ENCODE results near the gene PGM2.
"Not testable (repeated sequence)": the region's sequence is repeated elsewhere in the genome, so short reads cannot be mapped to it uniquely, and the experiment has no call there.

PGM2 gene

GRCh38 chr4:37826295-37827029, at the start of gene PGM2:
Gene PGM2, plus strand, starts transcription at chr4:37826686. Its CDS starts 47 bp downstream, at chr4:37826733.
- peak; percentile 92 for DNase-seq

DNA sequence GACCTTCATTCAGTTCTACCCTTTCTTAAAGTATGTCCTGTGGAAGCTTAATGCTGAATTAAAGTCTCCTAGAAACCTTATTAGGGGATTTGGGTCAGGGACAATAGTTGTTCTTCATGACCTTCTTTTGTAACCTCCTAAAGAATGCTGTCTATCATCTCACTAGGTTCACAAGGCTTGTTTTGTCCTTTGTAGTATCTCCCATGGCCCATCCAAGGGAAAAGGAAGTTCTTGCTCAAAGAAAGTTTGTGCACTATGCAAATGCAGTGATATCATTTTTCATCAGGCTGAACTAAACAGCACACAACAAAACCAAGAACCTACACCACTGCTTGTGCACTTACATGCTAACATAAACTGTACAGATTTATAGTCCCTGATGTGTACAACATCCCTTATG, 46.6 kb upstream of the PGM2 start:
- no peak for DNase-seq

DNA sequence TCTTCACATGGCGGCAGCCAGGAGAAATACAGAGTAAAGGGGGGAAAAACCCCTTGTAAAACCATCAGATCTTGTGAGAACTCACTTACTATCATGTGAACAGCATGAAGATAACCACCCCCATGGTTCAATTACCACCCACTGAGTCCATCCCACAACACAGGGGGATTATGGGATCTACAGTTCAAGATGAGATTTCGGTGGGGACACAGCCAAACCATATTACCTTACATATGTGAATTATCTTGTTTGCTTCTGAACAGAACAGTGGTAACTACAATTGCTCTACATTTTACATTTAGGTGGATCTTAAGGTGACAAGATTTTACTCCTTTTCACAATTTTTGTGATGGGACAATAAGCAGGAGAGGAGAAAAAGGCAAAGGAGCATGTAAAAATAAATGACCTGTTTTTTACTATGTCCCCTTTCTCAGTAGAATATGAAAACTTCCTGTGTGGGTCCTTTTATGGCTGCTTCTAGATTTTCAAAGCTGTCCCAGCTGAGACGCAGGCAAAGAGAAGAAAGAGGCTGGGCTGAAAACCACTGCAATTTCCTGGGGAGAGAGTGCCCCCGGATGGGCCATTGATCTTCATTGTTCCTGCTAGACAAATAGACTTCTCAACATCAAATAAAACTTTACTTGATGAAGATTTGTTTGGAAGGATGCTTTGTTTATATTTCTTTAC, 45.9 kb upstream of the PGM2 start:
- peak; percentile 33 for DNase-seq

DNA sequence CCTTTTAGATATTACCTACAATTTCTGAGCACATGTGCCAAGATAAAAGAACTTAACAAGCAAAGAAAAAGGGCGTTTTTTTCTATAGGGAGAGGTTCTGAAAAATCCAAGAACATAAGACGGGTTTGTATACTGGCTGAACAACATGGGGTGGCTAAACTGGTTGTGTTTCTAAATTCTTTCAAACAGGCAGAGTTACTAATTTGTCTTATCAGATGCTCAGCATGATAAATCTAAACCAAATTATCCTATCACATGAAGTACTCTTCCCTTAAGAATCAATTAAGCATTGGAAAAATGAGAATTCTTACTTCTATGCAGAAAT, 45.4 kb upstream of the PGM2 start:
- DNase-seq, result no peak

GRCh38 chr4:37786267-37786666, 40.2 kb upstream of the PGM2 start:
- DNase-seq, result not testable (repeated sequence)

DNA sequence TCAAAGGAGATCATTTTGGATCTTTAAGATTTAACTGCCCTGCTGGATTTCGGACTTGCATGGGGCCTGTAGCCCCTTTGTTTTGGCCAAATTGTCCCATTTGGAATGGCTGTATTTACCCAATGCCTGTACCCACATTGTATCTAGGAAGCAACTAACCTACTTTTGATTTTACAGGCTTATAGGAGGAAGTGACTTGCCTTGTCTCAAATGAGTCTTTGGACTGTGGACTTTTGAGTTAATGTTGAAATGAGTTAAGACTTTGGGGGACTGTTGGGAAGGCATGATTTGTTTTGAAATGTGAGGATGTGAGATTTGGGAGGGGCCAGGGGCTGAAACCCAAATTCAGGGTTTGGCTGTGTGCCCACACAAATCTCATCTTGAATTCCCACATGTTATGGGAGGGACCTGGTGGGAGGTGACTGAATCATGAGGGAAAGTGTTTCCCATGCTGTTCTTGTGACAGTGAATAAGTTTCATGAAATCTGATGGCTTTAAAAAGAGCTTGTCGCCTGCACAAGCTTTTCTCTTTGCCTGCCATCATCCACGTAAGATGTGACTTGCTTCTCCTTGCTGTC, 38.5 kb upstream of the PGM2 start:
- DNase-seq, result not testable (repeated sequence)

DNA sequence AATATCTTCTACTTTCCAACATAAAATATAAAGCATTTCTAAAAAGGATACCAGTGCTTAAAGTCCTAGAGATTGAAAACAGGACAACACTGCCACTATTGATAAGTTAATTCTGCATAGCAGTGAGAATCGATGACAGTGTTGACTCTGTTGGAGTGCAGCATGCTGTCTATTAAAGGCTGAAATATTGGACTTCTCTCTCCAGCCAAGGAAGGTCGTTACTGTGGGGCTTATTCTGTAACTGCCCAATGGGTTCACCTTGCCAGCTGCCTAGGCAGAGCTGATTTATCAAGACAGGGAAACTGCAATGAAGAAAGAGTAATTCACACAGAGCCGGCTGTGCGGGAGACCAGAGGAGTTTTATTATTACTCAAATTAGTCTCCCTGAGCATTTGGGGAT, 37.7 kb upstream of the PGM2 start:
- no peak for DNase-seq

- DNase-seq, result no peak
Measured at GRCh38 chr4:37792241-37792640, 34.2 kb upstream of the PGM2 start.

GRCh38 chr4:37793562-37793961, 32.9 kb upstream of the PGM2 start:
- DNase-seq, result peak; percentile 58

DNA sequence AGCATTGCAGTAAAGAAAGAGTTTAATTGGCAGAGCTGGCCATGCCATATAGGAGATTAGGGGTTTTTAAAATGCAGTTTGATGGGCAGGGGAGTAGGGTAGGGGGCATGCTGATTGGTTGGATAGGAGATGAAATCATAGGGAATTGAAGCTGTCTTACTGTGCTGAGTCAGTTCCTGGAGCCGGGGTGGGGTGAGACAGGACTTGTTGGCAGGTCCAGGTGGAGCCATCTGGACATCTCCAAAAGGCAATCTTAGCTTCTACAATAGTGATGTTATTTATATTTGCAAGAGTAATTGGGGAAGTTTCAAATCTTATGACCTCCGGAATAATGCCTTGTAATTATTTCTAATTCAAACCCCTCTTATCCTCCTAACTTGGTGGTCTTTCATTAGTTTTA, 32.4 kb upstream of the PGM2 start:
- peak; percentile 54 for DNase-seq

GRCh38 chr4:37795581-37796195, 30.8 kb upstream of the PGM2 start:
- peak; percentile 2 for DNase-seq

- DNase-seq, result peak; percentile 25
Measured at GRCh38 chr4:37797374-37797773, 29.1 kb upstream of the PGM2 start.

DNA sequence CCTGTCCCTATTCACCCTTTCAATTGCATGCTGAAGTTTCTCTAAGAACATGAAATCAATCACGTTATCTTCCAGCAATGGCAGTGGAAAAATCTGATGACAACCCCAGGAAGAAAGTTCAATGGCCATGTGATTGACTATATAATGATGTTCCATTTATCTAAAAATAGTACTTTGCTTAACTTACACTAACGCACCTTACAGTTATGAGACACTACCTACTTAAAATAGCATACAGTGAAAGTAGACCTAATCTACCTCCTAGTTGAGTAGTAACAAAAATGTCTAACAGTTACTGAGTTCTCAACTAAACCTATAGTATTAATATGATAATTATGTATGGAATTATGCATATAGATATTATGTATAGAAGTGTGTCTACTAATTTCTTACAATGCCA, 28.6 kb upstream of the PGM2 start:
- DNase-seq, result no peak

GRCh38 chr4:37798616-37799015, 27.9 kb upstream of the PGM2 start:
- no peak for DNase-seq

DNA sequence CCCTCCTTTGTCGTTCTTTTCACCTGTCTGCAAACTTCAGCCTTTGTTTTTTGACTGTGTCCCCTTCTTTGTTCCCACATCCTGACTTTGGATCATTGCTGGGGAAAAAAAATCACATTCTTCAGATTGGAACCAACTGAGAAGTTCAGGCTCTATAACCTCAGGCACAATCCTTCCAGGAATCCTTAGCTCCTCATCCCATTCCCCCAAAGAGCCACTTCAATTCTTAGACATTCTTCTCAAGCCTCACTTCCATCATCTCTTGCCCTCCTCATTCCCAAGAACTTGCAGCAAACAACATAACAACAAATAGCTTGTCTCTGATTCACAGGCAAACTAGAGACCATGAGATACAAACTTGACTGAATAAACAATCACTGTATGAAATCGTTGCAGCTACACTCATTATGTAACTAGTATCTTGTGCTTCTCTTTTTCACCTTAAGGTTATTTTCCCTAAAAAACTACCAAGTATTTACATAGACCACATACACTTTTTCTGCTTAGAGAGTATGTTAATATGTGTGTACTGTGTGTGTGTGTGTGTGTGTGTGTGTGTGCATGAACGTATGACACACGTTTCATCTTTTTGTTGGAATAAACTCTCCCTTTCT, 26.4 kb upstream of the PGM2 start:
- DNase-seq, result no peak

DNA sequence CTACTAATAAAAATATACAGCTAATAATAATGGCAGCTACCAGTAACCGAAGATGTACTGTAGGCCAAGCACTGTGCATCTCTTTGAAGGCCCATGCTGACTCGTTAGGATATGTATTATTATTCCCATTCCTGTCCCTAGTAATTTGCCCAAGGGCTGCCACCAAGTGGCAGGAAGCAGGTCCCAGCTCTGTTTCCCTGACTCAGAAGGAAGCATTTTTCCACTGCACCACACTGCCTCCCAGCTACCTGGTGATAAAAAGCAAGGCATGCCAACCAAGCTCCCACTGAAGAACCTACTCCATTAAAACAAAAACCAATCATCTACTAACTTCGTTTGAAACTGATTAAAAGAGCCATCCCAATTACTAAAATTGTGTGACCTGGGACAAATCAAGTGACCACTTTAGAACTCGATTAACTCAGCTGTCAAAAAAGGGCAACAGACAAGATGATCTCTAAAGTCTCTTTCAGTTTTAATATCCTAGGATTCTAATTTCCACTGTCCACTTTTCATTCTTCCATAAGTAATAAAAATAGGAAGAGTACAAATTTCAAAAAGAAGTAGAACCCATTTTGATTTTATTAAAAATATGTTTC, 24.3 kb upstream of the PGM2 start:
- peak; percentile 89 for DNase-seq

DNA sequence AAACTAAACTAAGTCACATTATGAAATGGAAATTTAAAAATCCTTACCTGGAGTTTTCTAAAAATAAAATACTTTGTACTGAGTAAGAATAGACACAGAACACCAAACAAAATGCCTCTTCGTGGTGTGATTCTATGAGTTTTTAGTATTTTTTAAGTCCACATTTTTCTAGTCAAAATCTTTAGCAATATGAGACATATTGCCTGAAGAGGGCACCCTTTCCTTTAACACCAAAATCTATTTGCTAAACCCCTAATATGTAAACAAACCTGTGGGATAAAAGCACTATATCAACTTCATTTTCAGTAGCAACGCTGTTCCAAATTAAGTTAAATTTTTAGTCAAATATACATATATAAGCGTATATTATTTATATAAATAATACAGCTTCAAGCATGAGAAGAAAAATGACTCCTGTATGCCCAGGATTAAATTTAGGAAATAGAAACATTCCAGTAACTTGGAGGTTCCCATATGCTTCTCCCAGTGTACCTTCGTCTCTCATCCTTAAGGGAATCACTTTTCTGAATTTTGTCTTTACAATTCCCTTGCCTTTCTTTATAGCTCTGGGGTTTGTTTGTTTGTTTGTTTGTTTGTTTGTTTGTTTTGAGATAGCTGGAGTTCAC, 23.0 kb upstream of the PGM2 start:
- DNase-seq, result peak; percentile 63

- no peak for DNase-seq
Measured at GRCh38 chr4:37805091-37805490, 21.4 kb upstream of the PGM2 start.

GRCh38 chr4:37812713-37813112, 13.8 kb upstream of the PGM2 start:
- no peak for DNase-seq

- DNase-seq, result no peak
Measured at GRCh38 chr4:37815591-37815990, 10.9 kb upstream of the PGM2 start.

- DNase-seq, result no peak
Measured at GRCh38 chr4:37816006-37816405, 10.5 kb upstream of the PGM2 start.

DNA sequence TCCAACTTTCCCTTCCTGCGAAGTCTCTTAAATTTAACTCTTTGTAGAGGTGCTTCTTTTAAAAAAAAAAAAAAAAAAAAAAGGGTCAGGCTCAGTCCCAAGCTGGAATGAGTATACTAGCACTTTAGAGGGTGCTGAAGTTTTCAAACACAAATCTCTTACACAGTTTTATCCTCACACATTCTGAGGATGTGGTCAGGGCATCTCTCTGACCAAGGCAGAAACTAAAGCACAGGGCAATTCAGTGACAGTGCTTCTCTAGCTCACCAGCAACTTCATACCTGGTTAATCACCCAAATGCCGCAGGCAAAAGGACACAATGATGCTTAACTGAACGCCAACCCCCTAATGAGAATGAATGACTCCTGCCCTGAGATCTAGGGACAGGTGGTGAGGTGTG, 9.8 kb upstream of the PGM2 start:
- DNase-seq, result no peak

DNA sequence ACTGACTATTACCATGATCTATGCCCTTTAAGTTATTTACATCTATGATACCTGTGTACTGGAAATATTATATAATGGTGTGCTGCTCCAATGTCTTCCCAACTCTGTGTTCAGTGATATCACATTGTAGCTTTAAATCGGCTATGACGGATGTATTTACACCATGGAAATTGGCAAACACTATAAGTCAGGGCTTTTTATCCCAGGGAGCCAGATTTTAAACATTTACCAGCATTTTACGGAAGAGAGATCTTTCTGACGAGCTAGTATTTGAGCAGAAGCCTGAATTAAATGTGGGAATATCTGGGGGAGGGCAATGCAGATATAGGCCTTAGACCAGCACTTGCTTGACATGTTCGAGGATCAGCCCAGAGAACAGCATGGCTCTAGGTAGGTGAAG, 7.7 kb upstream of the PGM2 start:
- no peak for DNase-seq

Measured in NCI-H69 (cell line).